RKO (cell line): ENCODE results near the gene PROK2.

Experiments used
- DNase-seq: peaks from one replicate; pipeline ENCODE4 v3.0.0-alpha.2; 2016; ENCODE audit warnings: low spot score

Gene PROK2

GRCh38 chr3:71784914-71785531 is at the start of gene PROK2:
PROK2 (minus strand) TSS chr3:71785148; CDS start chr3:71785052, 96 bp downstream.
- DNase-seq = no peak

- DNase-seq = no peak
Observed at GRCh38 chr3:71831599-71831998, 46.7 kb upstream of the PROK2 start.

GRCh38 chr3:71825551-71826283 is 40.8 kb upstream of the PROK2 start:
- DNase-seq = no peak

GRCh38 chr3:71821116-71821515 is 36.2 kb upstream of the PROK2 start:
- no peak for DNase-seq

GRCh38 chr3:71817262-71817661 is 32.3 kb upstream of the PROK2 start:
- DNase-seq = no peak

- no peak for DNase-seq
Observed at GRCh38 chr3:71816767-71817156, 31.8 kb upstream of the PROK2 start.

GRCh38 chr3:71815340-71816067 is 30.6 kb upstream of the PROK2 start:
- DNase-seq = no peak

- no peak for DNase-seq
Observed at GRCh38 chr3:71813704-71814103, 28.8 kb upstream of the PROK2 start.

GRCh38 chr3:71813073-71813472 is 28.1 kb upstream of the PROK2 start:
- no peak for DNase-seq

- DNase-seq = no peak
Observed at GRCh38 chr3:71810056-71810455, 25.1 kb upstream of the PROK2 start.

GRCh38 chr3:71809321-71810026 is 24.5 kb upstream of the PROK2 start:
- no peak for DNase-seq

GRCh38 chr3:71806736-71807135 is 21.8 kb upstream of the PROK2 start:
- DNase-seq = no peak

GRCh38 chr3:71805691-71806090 is 20.7 kb upstream of the PROK2 start:
- DNase-seq = no peak

- no peak for DNase-seq
Observed at GRCh38 chr3:71805199-71805598, 20.3 kb upstream of the PROK2 start.

- no peak for DNase-seq
Observed at GRCh38 chr3:71803248-71803647, 18.3 kb upstream of the PROK2 start.

GRCh38 chr3:71801986-71802385 is 17.0 kb upstream of the PROK2 start:
- no peak for DNase-seq

GRCh38 chr3:71800023-71800422 is 15.1 kb upstream of the PROK2 start:
- no peak for DNase-seq

GRCh38 chr3:71797455-71797854 is 12.5 kb upstream of the PROK2 start:
- no peak for DNase-seq

GRCh38 chr3:71796290-71796689 is 11.3 kb upstream of the PROK2 start:
- DNase-seq = no peak

GRCh38 chr3:71791634-71792033 is 6.7 kb upstream of the PROK2 start:
- no peak for DNase-seq

GRCh38 chr3:71789922-71790321 is 5.0 kb upstream of the PROK2 start:
- no peak for DNase-seq

GRCh38 chr3:71787851-71788405 is 3.0 kb upstream of the PROK2 start:
- no peak for DNase-seq
